Left lung (tissue), 10 donors: ENCODE measurements around the gene TSKU. TPM values are rescaled to one million over a fixed set of nuclear protein-coding genes. Genes with fewer than 3 reads are reported as not detected.

ENCODE experiments used
- ATAC-seq: fragments of 200-7000 bp; cut with Tn5 transposase; one replicate; pipeline ENCODE4 v1.9.1; 2020; ENCODE audit warnings: moderate library complexity
- DNase-seq, 4 donors: peaks; one replicate each; pipeline ENCODE4 v3.0.0-alpha.2; 2013 to 2020
- H3K27ac ChIP-seq, 2 donors: fragments of 200-600 bp; sonication (generic) in 1 of 2; one replicate each; pipeline versions ENCODE4 v1.5.0 to v1.8.0; 2020 to 2021
- H3K27me3 ChIP-seq, 2 donors: fragments of 200-600 bp; sonication (generic) in 1 of 2; one replicate each; pipeline versions ENCODE4 v1.5.0 to v1.8.0; 2020 to 2021
- H3K36me3 ChIP-seq, 2 donors: fragments of 200-600 bp; sonication (generic) in 1 of 2; one replicate each; pipeline versions ENCODE4 v1.5.0 to v1.8.0; 2020 to 2021
- H3K4me1 ChIP-seq, 2 donors: fragments of 200-600 bp; one replicate each; pipeline ENCODE4 v1.8.0; 2021
- H3K4me3 ChIP-seq, 2 donors: fragments of 200-600 bp; sonication (generic) in 1 of 2; one replicate each; pipeline versions ENCODE4 v1.5.0 to v1.8.0; 2020 to 2021; ENCODE audit warnings: mild to moderate bottlenecking in 1 of 2
- H3K9me3 ChIP-seq, 2 donors: fragments of 200-600 bp; sonication (generic) in 1 of 2; one replicate each; pipeline versions ENCODE4 v1.5.0 to v1.8.0; 2020 to 2021
- CTCF ChIP-seq, 2 donors: fragments of 200-600 bp; sonication (generic) in 1 of 2; IDR thresholded peaks; one replicate each; pipeline versions ENCODE4 v1.5.0 to v1.8.0; 2021; ENCODE audit warnings: antibody characterized with exemption in 2 of 2
- intact Hi-C, 2 donors: fragments of 100-400 bp; cut with DNase I; formaldehyde crosslinking; loops; one replicate each; pipeline versions ENCODE4 v1.11.2 to v1.14.2; 2022
- polyA plus RNA-seq, 6 donors: library from polyadenylated mRNA; unstranded; fragments of 120-200 nt; gene quantifications; one replicate each; pipeline ENCODE4 v1.2.1, GENCODE V29; 2013; ENCODE audit not compliant: insufficient read length in 6 of 6
- total RNA-seq, 2 donors: library from RNA; stranded (reverse); fragmentation: NEBNext Ultra II Directional; extraction: Animal tissue kit (Norgen Biotek cat#: 25700); gene quantifications; one replicate each; pipeline ENCODE4 v1.2.1, GENCODE V29; 2021
- donor health status: DM: no; HTN: yes; CAD: no.
- donor health status: DM: no; HTN: no; CAD: no.

TSKU gene
- total and polyA plus RNA-seq, 8 donors: 12.7 to 36.6 (median 28.3) TPM

GRCh38 chr11:76782531-76783293 lies 444 bp upstream of the TSKU start:
- peak; percentile 87 for ATAC-seq

GRCh38 chr11:76783896-76784813 lies 999 bp downstream of the TSKU start:
- intact Hi-C loops: loop anchor here in 1 of 2 donors (10.0 kb wide), 1 partner anchor 49 kb away; no protein-coding TSS in a partner anchor
- TF ChIP-seq CTCF (IDR thresholded peaks at IDR 0.05): no peak
- Histone ChIP-seq H3K27ac (peak overlapping the region; percentile 69 to 83), H3K9me3 (no peaks in the 10 kb centered on the region), H3K36me3 (no peaks in the 10 kb centered on the region), H3K4me3 (peak overlapping the region; percentile 63 to 69), H3K4me1 (peaks cover 0 to 31% of the 10 kb centered on the region in 2 donors), H3K27me3 (peaks cover 0 to 51% of the 10 kb centered on the region in 2 donors)
- ATAC-seq (peak; percentile 43), DNase-seq (peak in 2 of 4 donors; percentile 66 to 92)

More at GRCh38 chr11:76782531-76783293, 444 bp upstream of the TSKU start:
- intact Hi-C loops: loop anchor here in 1 of 2 donors (10.0 kb wide), 1 partner anchor 48 kb away; no protein-coding TSS in a partner anchor
- Histone ChIP-seq H3K27me3 (peaks cover 0 to 51% of the 10 kb centered on the region in 2 donors), H3K27ac (peak overlapping the region; percentile 69 to 81), H3K36me3 (no peaks in the 10 kb centered on the region), H3K4me3 (peak overlapping the region; percentile 63 to 69), H3K9me3 (no peaks in the 10 kb centered on the region), H3K4me1 (peaks cover 0 to 22% of the 10 kb centered on the region in 2 donors)
- no peak for TF ChIP-seq CTCF (IDR thresholded peaks at IDR 0.05)
- DNase-seq: peak; percentile 85 to 97 (median 92)

GRCh38 chr11:76785513-76785912 lies 2.4 kb downstream of the TSKU start:
- no peaks in the 10 kb centered on the region for H3K36me3 ChIP-seq
- no peak for TF ChIP-seq CTCF (IDR thresholded peaks at IDR 0.05)
- ATAC-seq (no peak), DNase-seq (no peak)
- H3K27me3 ChIP-seq: peaks cover 0 to 51% of the 10 kb centered on the region in 2 donors
- intact Hi-C loops: loop anchor here in 1 of 2 donors (10.0 kb wide), 1 partner anchor 51 kb away; no protein-coding TSS in a partner anchor
- no peak overlapping the region for H3K27ac ChIP-seq
- H3K4me3 ChIP-seq: no peak overlapping the region
- peaks cover 0 to 31% of the 10 kb centered on the region in 2 donors for H3K4me1 ChIP-seq
- no peaks in the 10 kb centered on the region for H3K9me3 ChIP-seq

GRCh38 chr11:76786016-76786415 lies 2.9 kb downstream of the TSKU start:
- Histone ChIP-seq H3K27me3 (peaks cover 0 to 51% of the 10 kb centered on the region in 2 donors), H3K4me3 (no peak overlapping the region), H3K4me1 (peaks cover 0 to 31% of the 10 kb centered on the region in 2 donors), H3K9me3 (no peaks in the 10 kb centered on the region), H3K36me3 (no peaks in the 10 kb centered on the region), H3K27ac (no peak overlapping the region)
- intact Hi-C loops: loop anchor here in 1 of 2 donors (10.0 kb wide), 1 partner anchor 51 kb away; no protein-coding TSS in a partner anchor
- DNase-seq (no peak), ATAC-seq (no peak)
- TF ChIP-seq CTCF (IDR thresholded peaks at IDR 0.05): no peak
